Measurements from ENCODE around the gene HESX1.

Gene HESX1
- total RNA-seq = 0 to 0.07 reads per million in 2 donors

- DNase-seq = no peak
Observed at GRCh38 chr3:57199895-57200297, at the start of gene HESX1. Gene HESX1 (minus strand): TSS chr3:57199978. CDS start chr3:57199918, 60 bp downstream.

DNA sequence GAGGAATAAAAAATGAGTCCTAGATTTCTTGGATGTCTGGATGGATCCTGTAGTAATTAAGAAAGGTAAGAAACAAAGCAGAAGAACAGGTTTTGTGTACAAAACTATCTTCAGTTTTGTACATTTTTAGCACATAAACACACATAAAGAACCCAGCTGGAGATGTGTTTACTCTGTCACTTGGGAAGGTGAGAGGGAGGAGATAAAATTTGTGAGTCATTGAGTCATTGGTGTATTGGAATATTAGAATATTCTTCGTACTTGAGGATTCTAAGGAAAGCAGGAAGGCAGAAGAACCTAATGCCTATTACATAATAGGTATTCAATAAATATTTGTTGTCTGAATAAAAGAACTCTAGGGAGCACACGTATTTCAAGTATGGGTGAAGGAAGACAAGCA lies 45.2 kb upstream of the HESX1 start:
- DNase-seq = no peak

GRCh38 chr3:57234613-57235575 lies 35.1 kb upstream of the HESX1 start:
- DNase-seq = no peak

GRCh38 chr3:57233799-57234198 lies 34.0 kb upstream of the HESX1 start:
- no peak for DNase-seq

DNA sequence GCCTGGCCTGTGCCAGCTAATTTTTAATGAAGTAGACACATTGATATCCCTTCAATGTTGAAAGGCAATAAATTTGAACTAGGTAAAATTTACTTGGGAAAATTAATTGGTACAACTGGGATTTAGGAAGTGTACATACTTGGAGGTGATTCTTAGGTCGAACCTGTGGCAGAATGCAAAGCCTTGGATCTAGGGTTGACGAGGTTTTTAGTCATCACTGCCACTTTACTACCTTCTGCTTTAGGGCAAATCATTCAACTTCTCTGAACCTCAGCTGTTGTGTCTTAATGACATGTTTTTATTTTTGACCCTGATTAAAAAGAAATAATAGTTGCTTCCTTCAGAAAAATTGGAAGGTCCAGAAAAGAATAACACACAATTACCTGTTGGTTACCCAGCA lies 30.2 kb upstream of the HESX1 start:
- DNase-seq = no peak

DNA sequence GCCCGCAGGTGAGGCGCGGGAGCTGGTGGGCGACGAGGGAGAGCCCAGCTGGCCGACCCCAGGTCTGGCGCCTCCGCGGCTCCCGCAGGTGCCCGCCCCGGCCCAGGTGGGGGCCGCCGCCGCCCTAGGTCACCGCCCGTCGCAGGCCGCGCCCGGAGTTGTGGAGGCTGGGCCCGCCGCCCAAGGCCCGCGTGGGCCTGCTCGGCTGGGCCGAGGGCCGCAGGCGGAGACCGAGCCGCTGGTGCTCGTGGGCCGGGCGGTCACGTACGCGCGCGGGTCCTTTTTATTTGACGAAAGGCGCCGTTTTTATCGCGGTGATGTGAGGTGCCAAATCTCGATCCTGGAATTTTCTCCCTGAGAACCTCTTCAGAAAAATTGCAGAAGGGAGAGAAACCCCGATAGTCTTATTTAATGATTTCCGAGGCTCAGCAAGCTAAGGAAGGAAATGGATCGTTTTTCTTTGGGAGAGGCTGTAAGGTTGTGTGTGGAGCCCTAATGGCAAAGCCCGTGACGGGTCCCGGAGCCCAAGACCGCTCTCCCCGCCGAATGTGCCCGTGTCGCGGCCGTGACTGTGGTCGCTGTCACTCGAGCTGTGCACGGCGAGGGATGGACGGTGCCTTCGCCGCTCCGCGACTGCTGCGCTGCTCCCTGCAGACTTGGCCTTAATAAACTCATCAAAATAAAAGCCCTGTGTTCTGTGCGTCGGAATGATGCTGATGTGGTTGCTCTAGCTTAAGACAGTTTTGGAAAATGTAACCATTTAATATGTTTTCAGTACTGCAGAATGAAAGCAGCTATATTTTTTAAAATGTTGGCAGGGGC lies 28.4 kb upstream of the HESX1 start:
- peak; percentile 28 for DNase-seq

DNA sequence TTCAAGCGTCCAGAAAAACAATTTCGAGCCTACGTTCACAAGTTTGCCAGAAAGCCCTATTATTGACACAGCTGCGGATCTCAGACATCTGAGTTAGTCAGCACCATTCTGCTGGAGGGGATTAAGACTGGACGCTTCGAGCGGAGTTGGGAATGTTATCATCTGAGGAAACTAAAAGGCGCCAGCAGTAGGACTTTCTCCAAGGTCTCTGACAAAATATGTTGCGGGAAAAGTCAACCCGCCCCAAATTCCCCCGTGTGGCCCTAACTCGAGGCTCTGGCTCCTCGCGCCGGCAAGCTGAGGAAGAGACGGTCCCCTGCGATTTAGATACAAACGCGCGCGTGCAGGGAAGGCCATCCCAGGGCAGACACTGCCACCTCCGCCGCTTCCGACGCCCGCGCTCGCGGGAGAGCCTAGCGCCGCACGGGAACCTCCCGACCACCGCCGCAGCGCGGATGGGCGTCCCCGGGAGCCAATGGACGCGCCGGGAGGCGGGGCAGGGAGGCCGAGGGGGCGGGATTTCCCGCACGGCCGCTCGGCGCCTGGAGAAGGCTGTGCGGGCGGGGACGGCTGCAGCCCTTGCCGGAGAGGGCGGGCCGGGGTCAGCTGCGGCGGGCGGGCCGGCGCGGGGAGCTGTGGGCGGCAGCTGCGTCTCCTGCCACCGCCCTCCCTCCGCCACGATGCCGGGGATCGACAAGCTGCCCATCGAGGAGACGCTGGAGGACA lies 27.6 kb upstream of the HESX1 start, which contains the start of gene APPL1:
Gene APPL1 (plus strand): TSS at position 526 of the 726 bp plus-strand sequence. CDS start 155 bp downstream, at position 681.
- DNase-seq = peak; percentile 79

GRCh38 chr3:57226176-57226575 lies 26.4 kb upstream of the HESX1 start:
- no peak for DNase-seq

- DNase-seq = no peak
Observed at GRCh38 chr3:57224856-57225255, 25.1 kb upstream of the HESX1 start.

GRCh38 chr3:57221883-57222282 lies 22.1 kb upstream of the HESX1 start:
- no peak for DNase-seq

GRCh38 chr3:57206423-57206822 lies 6.6 kb upstream of the HESX1 start:
- no peak for DNase-seq

GRCh38 chr3:57194641-57195040 lies 5.1 kb downstream of the HESX1 start:
- DNase-seq = no peak

DNA sequence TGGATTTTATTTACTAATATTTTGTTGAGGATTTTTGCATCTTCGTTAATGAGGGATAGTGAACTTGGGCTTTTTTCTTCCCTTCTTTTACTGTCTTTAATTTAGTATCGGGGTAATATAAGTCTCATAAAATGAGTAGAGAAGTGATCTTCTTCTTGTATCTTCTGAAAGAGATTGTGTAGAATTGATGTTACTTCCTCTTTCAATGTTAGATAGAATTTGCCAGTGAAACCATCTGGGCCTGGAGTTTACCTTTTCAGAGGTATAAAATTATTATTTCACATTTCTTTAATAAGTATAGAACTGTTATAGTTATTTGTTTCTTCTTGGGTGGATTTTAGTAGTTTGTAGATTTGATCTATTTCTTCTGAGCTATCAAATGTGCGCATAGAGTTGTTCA lies 7.8 kb downstream of the HESX1 start:
- DNase-seq = no peak

DNA sequence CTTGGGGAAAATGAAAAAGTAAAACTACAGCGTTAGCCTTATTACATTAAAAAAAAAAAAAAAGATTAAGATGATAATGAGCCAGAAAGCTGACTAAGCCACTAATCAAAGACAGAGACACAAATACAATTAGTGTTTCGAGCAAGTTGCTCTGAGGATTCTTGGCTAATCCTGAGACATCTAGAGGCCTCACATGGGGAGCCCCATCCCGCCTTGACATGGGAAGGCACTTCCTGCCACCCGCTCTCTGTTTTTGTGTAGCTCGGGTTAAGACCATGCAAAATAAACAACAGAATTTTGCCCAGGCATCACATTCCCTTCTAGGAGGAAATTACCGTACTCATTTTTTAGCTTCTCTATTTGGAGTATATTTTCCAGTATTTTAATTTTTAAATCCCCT lies 15.3 kb downstream of the HESX1 start:
- no peak for DNase-seq

GRCh38 chr3:57179580-57180410 lies 20.0 kb downstream of the HESX1 start:
- DNase-seq = no peak

- no peak for DNase-seq
Observed at GRCh38 chr3:57176045-57176444, 23.7 kb downstream of the HESX1 start.

- no peak for DNase-seq
Observed at GRCh38 chr3:57173687-57174086, 26.1 kb downstream of the HESX1 start.

DNA sequence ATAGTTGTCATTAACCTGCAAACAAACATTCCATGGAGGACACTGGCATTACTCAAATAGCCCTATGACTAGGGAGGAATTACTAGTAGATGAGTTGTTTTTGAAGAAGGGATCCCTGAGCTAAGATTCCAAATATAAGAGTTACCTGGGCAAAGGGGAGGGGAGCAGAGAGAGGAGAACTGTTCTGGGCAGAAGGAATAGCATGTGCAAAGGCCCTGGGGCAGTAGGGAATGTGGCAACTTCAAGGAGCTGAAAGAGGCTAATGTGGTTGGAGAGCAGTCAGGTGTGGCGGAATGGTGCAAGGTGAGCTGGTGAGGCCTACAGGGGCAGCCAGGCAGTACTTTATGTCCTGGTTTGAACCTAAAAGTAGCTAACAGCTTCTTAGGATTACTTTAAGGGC lies 28.8 kb downstream of the HESX1 start:
- no peak for DNase-seq

DNA sequence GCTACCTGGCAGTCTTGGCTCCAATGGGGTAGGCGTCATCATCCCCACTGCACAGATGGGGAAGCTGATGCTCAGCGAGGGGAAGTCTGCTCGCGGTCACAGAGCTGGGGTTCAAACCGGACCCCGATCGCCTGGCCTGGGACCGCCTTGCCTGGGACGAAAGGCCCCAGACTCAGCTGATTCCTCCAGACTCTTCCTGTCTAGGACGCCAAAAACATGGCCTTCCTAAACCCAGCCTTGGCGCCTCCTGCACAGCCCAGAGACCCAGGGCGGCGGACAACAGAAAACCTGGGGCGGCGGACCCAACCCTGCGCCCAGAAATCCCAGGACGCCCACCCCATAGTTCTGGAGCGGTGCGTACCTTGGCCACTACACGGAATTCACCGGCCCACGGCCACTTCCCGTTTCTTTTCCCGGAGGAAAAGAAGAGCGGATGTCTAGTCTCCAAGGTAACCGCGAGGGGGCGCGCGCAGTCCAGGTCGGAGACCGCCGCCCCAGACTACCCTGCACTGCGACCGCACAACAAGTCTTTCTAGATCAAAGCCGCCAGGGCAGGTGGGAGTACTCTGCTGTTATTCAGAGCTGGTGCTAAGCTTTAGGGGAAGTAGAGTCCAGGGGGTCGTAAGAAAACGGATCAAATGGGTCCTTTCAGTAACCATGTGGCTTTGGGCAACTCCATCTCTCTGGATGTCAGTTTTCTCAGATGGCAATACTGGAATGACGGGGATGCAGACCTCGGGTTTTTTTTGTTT lies 29.7 kb downstream of the HESX1 start:
- peak; percentile 48 for DNase-seq

DNA sequence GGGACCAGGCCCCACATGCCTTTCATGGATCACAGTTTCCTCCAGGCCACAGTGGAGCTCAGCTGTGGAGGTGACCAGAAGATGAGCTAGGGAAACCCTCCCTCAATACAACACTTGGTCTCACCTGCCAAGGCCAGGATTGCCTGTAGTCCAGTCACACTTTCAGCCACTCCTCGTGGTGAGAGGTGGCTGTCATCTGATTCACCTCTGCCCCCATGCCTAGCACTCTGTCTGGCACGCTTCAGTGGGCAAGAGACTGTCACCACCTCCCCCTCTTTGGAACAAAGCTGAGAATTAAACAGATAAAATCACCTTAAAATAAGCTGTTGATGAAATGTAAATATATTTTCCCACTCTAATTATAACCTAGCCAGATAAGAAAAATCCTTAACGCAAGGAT lies 30.7 kb downstream of the HESX1 start:
- DNase-seq = no peak

- DNase-seq = no peak
Observed at GRCh38 chr3:57168151-57168550, 31.6 kb downstream of the HESX1 start.

All from T-helper 9 cell (primary cell).